Lung (tissue), 13 donors: Measurements from ENCODE around the gene KRTAP9-3. TPM values are rescaled to one million over a fixed set of nuclear protein-coding genes. Genes with fewer than 3 reads are reported as not detected.

Source experiments
- ATAC-seq: fragments of 200-7000 bp; cut with Tn5 transposase; one replicate; pipeline ENCODE4 v1.9.1; 2020; ENCODE audit warnings: moderate number of reproducible peaks; ENCODE audit not compliant: insufficient read depth, low FRiP score
- DNase-seq, 3 donors: peaks; one replicate each; pipeline ENCODE4 v3.0.0-alpha.2; 2013 to 2017
- H3K27ac ChIP-seq, 2 donors: one replicate each; pipeline ENCODE4 v1.5.1; 2013; ENCODE audit warnings: mild to moderate bottlenecking in 2 of 2, moderate library complexity in 2 of 2, control low read depth in 1 of 2, inconsistent platforms in 1 of 2, low read depth in 1 of 2, low read length in 1 of 2
- H3K27me3 ChIP-seq, 3 donors: one replicate each; pipeline ENCODE4 v1.5.1; 2013; ENCODE audit warnings: low read length in 2 of 3; ENCODE audit not compliant: control insufficient read depth in 3 of 3, insufficient read depth in 3 of 3
- H3K36me3 ChIP-seq, 4 donors: one replicate each; pipeline ENCODE4 v1.5.1; 2013; ENCODE audit warnings: low read length in 4 of 4, mild to moderate bottlenecking in 1 of 4, moderate library complexity in 1 of 4; ENCODE audit not compliant: control insufficient read depth in 4 of 4, insufficient read depth in 4 of 4
- H3K4me1 ChIP-seq, 5 donors: one replicate each; pipeline ENCODE4 v1.5.1; 2013; ENCODE audit warnings: low read length in 5 of 5, mild to moderate bottlenecking in 2 of 5, moderate library complexity in 1 of 5; ENCODE audit not compliant: control insufficient read depth in 5 of 5, insufficient read depth in 5 of 5
- H3K4me3 ChIP-seq: one replicate; pipeline ENCODE4 v1.5.1; 2013; ENCODE audit warnings: mild to moderate bottlenecking, control low read depth, moderate library complexity
- H3K9ac ChIP-seq, 2 donors: one replicate each; pipeline ENCODE4 v1.5.1; 2013; ENCODE audit warnings: low read length in 2 of 2, control low read depth in 1 of 2; ENCODE audit not compliant: insufficient read depth in 1 of 2
- H3K9me3 ChIP-seq, 4 donors: one replicate each; pipeline ENCODE4 v1.5.1; 2013; ENCODE audit warnings: low read length in 3 of 4, mild to moderate bottlenecking in 1 of 4, moderate library complexity in 1 of 4; ENCODE audit not compliant: control insufficient read depth in 4 of 4, insufficient read depth in 3 of 4
- CTCF ChIP-seq: IDR thresholded peaks from 2 replicates; pipeline ENCODE4 v1.5.1; 2012; ENCODE audit warnings: mild to moderate bottlenecking; ENCODE audit errors: control extremely low read depth, extremely low read depth
- WGBS, 2 donors: extraction: QIAGEN DNeasy Blood & Tissue Kit; methylation state at CpG; one replicate each; pipeline ENCODE4 v1.1.7; 2013; 5-methylcytosine and 5-hydroxymethylcytosine counted together
- polyA plus RNA-seq, 2 donors: library from polyadenylated mRNA; stranded (reverse); fragments of 200-250 nt; gene quantifications; one replicate each; pipeline ENCODE4 v1.2.1, GENCODE V29; 2013
- small RNA-seq: library from RNA; depleted of rRNA; stranded (forward); fragments of <200 nt; gene quantifications from one replicate; pipeline ENCODE3, GENCODE V24; 2014; ENCODE audit warnings: low replicate concordance
- total RNA-seq, 2 donors: library from RNA; depleted of rRNA in 1 of 2; stranded (reverse); fragments of >200 nt in 1 of 2; gene quantifications; one replicate each; pipeline ENCODE4 v1.2.1, GENCODE V29; 2014 to 2021
- donor health status: control.
- donor health status: control.
- donor health status: Bipolar disorder and iron deficiency.
- donor health status: healthy.
- donor health status: DM: yes; HTN: yes; CAD: no.

Gene KRTAP9-3
- total and polyA plus RNA-seq, 4 donors = not detected

- no peak for TF ChIP-seq CTCF
- H3K9me3 ChIP-seq = no peaks in the 10 kb centered on the region
- WGBS, 2 donors = 88 to 92% methylated on average over 3 of the region's 3 CpGs
- H3K27ac ChIP-seq = no peak overlapping the region
- DNase-seq (no peak), ATAC-seq (no peak)
- H3K27me3 ChIP-seq = peaks cover 0 to under 1% (median 0%) of the 10 kb centered on the region in 3 donors
- H3K9ac ChIP-seq = no peak overlapping the region
- H3K36me3 ChIP-seq = no peaks in the 10 kb centered on the region
- no peak overlapping the region for H3K4me3 ChIP-seq
- H3K4me1 ChIP-seq = no peaks in the 10 kb centered on the region
These were observed 46.1 kb downstream of the KRTAP9-3 start for GRCh38 chr17:41278176-41278955.

Small RNA genes within 50 kb of the gene (small RNA-seq; reads per million reads assigned to genes)
- gene KRTAP4-17P = not detected
- not detected for gene KRTAP9-10P

Other genes starting within 250 kb of the KRTAP9-3 start
Only the 30 nearest of the 42 such genes appear.
- gene KRTAP2-1, start 185.1 kb upstream of the KRTAP9-3 start, total RNA-seq = not detected
- gene KRTAP2-1, start 185.1 kb upstream of the KRTAP9-3 start, polyA plus RNA-seq = not detected
- gene KRTAP2-2, start 177.2 kb upstream of the KRTAP9-3 start, total RNA-seq = not detected
- not detected for gene KRTAP2-2, start 177.2 kb upstream of the KRTAP9-3 start, polyA plus RNA-seq
- not detected for gene KRTAP2-3, start 172.3 kb upstream of the KRTAP9-3 start, total RNA-seq
- gene KRTAP2-3, start 172.3 kb upstream of the KRTAP9-3 start, polyA plus RNA-seq = not detected
- not detected for gene KRTAP2-4, start 166.6 kb upstream of the KRTAP9-3 start, total RNA-seq
- not detected for gene KRTAP2-4, start 166.6 kb upstream of the KRTAP9-3 start, polyA plus RNA-seq
- not detected for gene KRTAP4-7, start 148.3 kb upstream of the KRTAP9-3 start, total RNA-seq
- not detected for gene KRTAP4-7, start 148.3 kb upstream of the KRTAP9-3 start, polyA plus RNA-seq
- gene KRTAP4-8, start 134.3 kb upstream of the KRTAP9-3 start, total RNA-seq = not detected
- not detected for gene KRTAP4-8, start 134.3 kb upstream of the KRTAP9-3 start, polyA plus RNA-seq
- not detected for gene KRTAP4-16, start 130.2 kb upstream of the KRTAP9-3 start, total RNA-seq
- gene KRTAP4-16, start 130.2 kb upstream of the KRTAP9-3 start, polyA plus RNA-seq = not detected
- gene KRTAP4-9, start 127.1 kb upstream of the KRTAP9-3 start, total RNA-seq = not detected
- gene KRTAP4-9, start 127.1 kb upstream of the KRTAP9-3 start, polyA plus RNA-seq = not detected
- gene KRTAP4-11, start 114.1 kb upstream of the KRTAP9-3 start, total RNA-seq = under 1 TPM in 1 of 2 donors, not detected in 1; 0.34 TPM
- not detected for gene KRTAP4-11, start 114.1 kb upstream of the KRTAP9-3 start, polyA plus RNA-seq
- not detected for gene KRTAP4-12, start 108.3 kb upstream of the KRTAP9-3 start, total RNA-seq
- gene KRTAP4-12, start 108.3 kb upstream of the KRTAP9-3 start, polyA plus RNA-seq = not detected
- not detected for gene KRTAP4-6, start 91.9 kb upstream of the KRTAP9-3 start, total RNA-seq
- gene KRTAP4-6, start 91.9 kb upstream of the KRTAP9-3 start, polyA plus RNA-seq = not detected
- not detected for gene KRTAP4-5, start 82.6 kb upstream of the KRTAP9-3 start, total RNA-seq
- not detected for gene KRTAP4-5, start 82.6 kb upstream of the KRTAP9-3 start, polyA plus RNA-seq
- not detected for gene KRTAP4-4, start 71.7 kb upstream of the KRTAP9-3 start, total RNA-seq
- gene KRTAP4-4, start 71.7 kb upstream of the KRTAP9-3 start, polyA plus RNA-seq = not detected
- gene KRTAP4-3, start 64.2 kb upstream of the KRTAP9-3 start, total RNA-seq = not detected
- gene KRTAP4-3, start 64.2 kb upstream of the KRTAP9-3 start, polyA plus RNA-seq = not detected
- not detected for gene KRTAP4-2, start 54.2 kb upstream of the KRTAP9-3 start, total RNA-seq
- gene KRTAP4-2, start 54.2 kb upstream of the KRTAP9-3 start, polyA plus RNA-seq = not detected
- gene KRTAP4-1, start 47.5 kb upstream of the KRTAP9-3 start, total RNA-seq = not detected
- gene KRTAP4-1, start 47.5 kb upstream of the KRTAP9-3 start, polyA plus RNA-seq = not detected
- not detected for gene KRTAP9-1, start 42.6 kb upstream of the KRTAP9-3 start, total RNA-seq
- gene KRTAP9-1, start 42.6 kb upstream of the KRTAP9-3 start, polyA plus RNA-seq = not detected
- gene KRTAP9-2, start 5.8 kb upstream of the KRTAP9-3 start, total RNA-seq = not detected
- not detected for gene KRTAP9-2, start 5.8 kb upstream of the KRTAP9-3 start, polyA plus RNA-seq
- gene KRTAP9-8, start 5.5 kb downstream of the KRTAP9-3 start, total RNA-seq = not detected
- gene KRTAP9-8, start 5.5 kb downstream of the KRTAP9-3 start, polyA plus RNA-seq = not detected
- gene KRTAP9-4, start 17.2 kb downstream of the KRTAP9-3 start, total RNA-seq = not detected
- not detected for gene KRTAP9-4, start 17.2 kb downstream of the KRTAP9-3 start, polyA plus RNA-seq
- not detected for gene KRTAP9-9, start 22.9 kb downstream of the KRTAP9-3 start, total RNA-seq
- not detected for gene KRTAP9-9, start 22.9 kb downstream of the KRTAP9-3 start, polyA plus RNA-seq
- not detected for gene KRTAP9-6, start 32.9 kb downstream of the KRTAP9-3 start, total RNA-seq
- not detected for gene KRTAP9-6, start 32.9 kb downstream of the KRTAP9-3 start, polyA plus RNA-seq
- not detected for gene KRTAP9-7, start 43.2 kb downstream of the KRTAP9-3 start, total RNA-seq
- gene KRTAP9-7, start 43.2 kb downstream of the KRTAP9-3 start, polyA plus RNA-seq = not detected
- gene KRTAP29-1, start 70.4 kb downstream of the KRTAP9-3 start, total RNA-seq = not detected
- gene KRTAP29-1, start 70.4 kb downstream of the KRTAP9-3 start, polyA plus RNA-seq = not detected
- gene KRTAP16-1, start 76.9 kb downstream of the KRTAP9-3 start, total RNA-seq = not detected
- gene KRTAP16-1, start 76.9 kb downstream of the KRTAP9-3 start, polyA plus RNA-seq = not detected
- gene KRTAP17-1, start 83.3 kb downstream of the KRTAP9-3 start, total RNA-seq = not detected
- not detected for gene KRTAP17-1, start 83.3 kb downstream of the KRTAP9-3 start, polyA plus RNA-seq
- not detected for gene KRT33A, start 118.4 kb downstream of the KRTAP9-3 start, total RNA-seq
- not detected for gene KRT33A, start 118.4 kb downstream of the KRTAP9-3 start, polyA plus RNA-seq
- gene KRT33B, start 137.4 kb downstream of the KRTAP9-3 start, total RNA-seq = not detected
- not detected for gene KRT33B, start 137.4 kb downstream of the KRTAP9-3 start, polyA plus RNA-seq
- gene KRT34, start 149.9 kb downstream of the KRTAP9-3 start, total RNA-seq = not detected
- gene KRT34, start 149.9 kb downstream of the KRTAP9-3 start, polyA plus RNA-seq = not detected
- not detected for gene KRT31, start 165.2 kb downstream of the KRTAP9-3 start, total RNA-seq
- gene KRT31, start 165.2 kb downstream of the KRTAP9-3 start, polyA plus RNA-seq = under 1 TPM in 1 of 2 donors, not detected in 1; 0.02 TPM